Esophagus muscularis mucosa (tissue), 4 donors: ENCODE results near the gene ABTB2. TPM values are rescaled to one million over a fixed set of nuclear protein-coding genes. Genes with fewer than 3 reads are reported as not detected.

Source experiments
- DNase-seq: peaks from one replicate; pipeline ENCODE4 v3.0.0-alpha.2; 2017; ENCODE audit errors: extremely low spot score
- H3K27ac ChIP-seq, 4 donors: fragments of 200-600 bp; sonication (generic); replicated peaks in 1 of 4; 1 replicate in 3 of 4; 2 replicates in 1 of 4; pipeline ENCODE4 v1.5.1; 2016 to 2019; ENCODE audit warnings: mild to moderate bottlenecking in 1 of 4
- H3K27me3 ChIP-seq, 4 donors: fragments of 200-600 bp; sonication (generic); one replicate each; pipeline versions ENCODE4 v1.5.1 to v1.6.0; 2016 to 2019
- H3K36me3 ChIP-seq, 4 donors: fragments of 200-600 bp; sonication (generic); one replicate each; pipeline ENCODE4 v1.5.1; 2016 to 2019
- H3K4me1 ChIP-seq, 4 donors: fragments of 200-600 bp; sonication (generic); one replicate each; pipeline ENCODE4 v1.5.1; 2016 to 2019
- H3K4me3 ChIP-seq, 4 donors: fragments of 200-600 bp; sonication (generic); 1 replicate in 2 of 4; 2 replicates in 2 of 4; pipeline ENCODE4 v1.5.1; 2016 to 2019; ENCODE audit warnings: mild to moderate bottlenecking in 4 of 4, moderate library complexity in 1 of 4
- H3K9me3 ChIP-seq, 4 donors: fragments of 200-600 bp; sonication (generic); 1 replicate in 3 of 4; 2 replicates in 1 of 4; pipeline ENCODE4 v1.5.1; 2016 to 2019
- CTCF ChIP-seq, 3 experiments: fragments of 200-600 bp in 2 of 3; fragments of 450-650 bp in 1 of 3; sonication (generic) in 2 of 3; IDR thresholded peaks; one replicate each; pipeline ENCODE4 v1.5.1; 2017 to 2019; ENCODE audit warnings: antibody characterized with exemption in 3 of 3, mild to moderate bottlenecking in 2 of 3, moderate library complexity in 1 of 3
- EP300 ChIP-seq: sonication (generic); formaldehyde crosslinking; IDR thresholded peaks from one replicate; pipeline ENCODE4 v1.6.1; 2017; ENCODE audit warnings: antibody characterized with exemption
- POLR2A ChIP-seq: fragments of 450-650 bp; IDR thresholded peaks from one replicate; pipeline ENCODE4 v1.6.1; 2017; ENCODE audit warnings: antibody characterized with exemption, moderate library complexity, mild to moderate bottlenecking, low read depth
- POLR2AphosphoS5 ChIP-seq, 2 donors: sonication (generic); formaldehyde crosslinking; IDR thresholded peaks; one replicate each; pipeline ENCODE4 v1.6.1; 2017; ENCODE audit warnings: antibody characterized with exemption in 2 of 2
- WGBS: methylation state at CpG from one replicate; pipeline ENCODE4 v1.1.5; 2018; 5-methylcytosine and 5-hydroxymethylcytosine counted together
- intact Hi-C: fragments of 100-400 bp; cut with DNase I; formaldehyde crosslinking; loops from one replicate; pipeline ENCODE4 v1.15.1; 2023
- total RNA-seq, 4 donors: library from RNA; depleted of rRNA; stranded (reverse); fragments of >200 nt; gene quantifications; one replicate each; pipeline versions ENCODE4 v1.1.0 to v1.2.1, GENCODE V29; 2016

ABTB2 gene
- total RNA-seq, 4 donors from 2014 or later: 5.0 to 8.0 (median 7.2) TPM

GRCh38 chr11:34189191-34189590 lies 168.6 kb downstream of the ABTB2 start:
- no peak overlapping the region for H3K27ac ChIP-seq
- TF ChIP-seq POLR2A: no peak
- no peak for TF ChIP-seq CTCF (IDR thresholded peaks at IDR 0.05)
- no peak for TF ChIP-seq EP300
- TF ChIP-seq POLR2AphosphoS5 (IDR thresholded peaks at IDR 0.05): no peak
- no peaks in the 10 kb centered on the region for H3K27me3 ChIP-seq
- intact Hi-C loops: no loop called here
- no peaks in the 10 kb centered on the region for H3K36me3 ChIP-seq
- DNase-seq: no peak
- H3K4me1 ChIP-seq: peaks cover 16 to 30% (median 23%) of the 10 kb centered on the region in 4 donors
- no peak overlapping the region for H3K4me3 ChIP-seq
- WGBS: 93% methylated on average over 9 of the region's 9 CpGs
- H3K9me3 ChIP-seq: no peaks in the 10 kb centered on the region

- Histone ChIP-seq H3K27ac (no peak overlapping the region), H3K4me3 (no peak overlapping the region), H3K9me3 (no peaks in the 10 kb centered on the region), H3K4me1 (peaks cover 11 to 23% (median 18%) of the 10 kb centered on the region in 4 donors), H3K27me3 (no peaks in the 10 kb centered on the region), H3K36me3 (no peaks in the 10 kb centered on the region)
- no peak for TF ChIP-seq POLR2A
- no peak for TF ChIP-seq EP300
- no peak for TF ChIP-seq POLR2AphosphoS5 (IDR thresholded peaks at IDR 0.05)
- TF ChIP-seq CTCF (IDR thresholded peaks at IDR 0.05): no peak
- 84% methylated on average over 5 of the region's 5 CpGs for WGBS
- intact Hi-C loops: no loop called here
- DNase-seq: no peak
Measured at GRCh38 chr11:34188181-34188580, 169.6 kb downstream of the ABTB2 start.

- Histone ChIP-seq H3K4me1 (peaks cover 0 to 10% (median 6%) of the 10 kb centered on the region in 4 donors), H3K4me3 (no peak overlapping the region), H3K36me3 (no peaks in the 10 kb centered on the region), H3K27ac (no peak overlapping the region), H3K9me3 (no peaks in the 10 kb centered on the region), H3K27me3 (no peaks in the 10 kb centered on the region)
- 71% methylated on average over 19 of the region's 22 CpGs for WGBS
- no peak for TF ChIP-seq POLR2A
- no peak for DNase-seq
- intact Hi-C loops: no loop called here
Measured at GRCh38 chr11:34185926-34186841, 171.6 kb downstream of the ABTB2 start.

- TF ChIP-seq CTCF (IDR thresholded peaks at IDR 0.05) (no peak), EP300 (no peak), POLR2AphosphoS5 (IDR thresholded peaks at IDR 0.05) (no peak), POLR2A (no peak)
- Histone ChIP-seq H3K27ac (no peak overlapping the region), H3K27me3 (no peaks in the 10 kb centered on the region), H3K4me1 (peaks cover 0 to 10% (median 6%) of the 10 kb centered on the region in 4 donors), H3K36me3 (no peaks in the 10 kb centered on the region), H3K4me3 (no peak overlapping the region), H3K9me3 (no peaks in the 10 kb centered on the region)
- DNase-seq: no peak
- 100% methylated on average over 7 of the region's 14 CpGs for WGBS
- intact Hi-C loops: no loop called here
Measured at GRCh38 chr11:34184505-34185015, 173.2 kb downstream of the ABTB2 start.

GRCh38 chr11:34183848-34184391 lies 173.9 kb downstream of the ABTB2 start:
- Histone ChIP-seq H3K9me3 (no peaks in the 10 kb centered on the region), H3K36me3 (no peaks in the 10 kb centered on the region), H3K4me1 (peaks cover 0 to 10% (median 6%) of the 10 kb centered on the region in 4 donors), H3K27me3 (no peaks in the 10 kb centered on the region), H3K27ac (no peak overlapping the region), H3K4me3 (no peak overlapping the region)
- no peak for DNase-seq
- intact Hi-C loops: no loop called here
- WGBS: 92% methylated on average over 9 of the region's 9 CpGs
- TF ChIP-seq CTCF (IDR thresholded peaks at IDR 0.05) (no peak), POLR2AphosphoS5 (IDR thresholded peaks at IDR 0.05) (no peak), EP300 (no peak), POLR2A (no peak)
